ENCODE results near the gene SAT1.

SAT1 gene

DNA sequence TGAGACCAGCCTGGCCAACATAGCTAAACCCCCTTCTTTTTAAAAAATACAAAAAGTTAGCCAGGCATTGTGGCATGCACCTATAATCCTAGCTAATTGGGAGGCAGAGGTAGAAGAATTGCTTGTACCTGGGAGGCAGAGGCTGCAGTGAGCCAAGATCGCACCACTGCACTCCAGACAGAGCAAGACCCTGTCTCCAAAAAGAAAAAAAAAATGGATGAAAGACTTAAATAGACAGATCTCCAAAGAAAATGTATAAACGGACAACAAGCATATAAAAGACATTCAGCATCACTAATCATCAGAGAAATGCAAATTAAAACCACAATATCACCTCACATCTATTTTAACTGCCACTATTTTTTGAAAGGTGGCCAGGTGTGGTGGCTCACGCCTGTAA lies 6.6 kb upstream of the SAT1 start:
- Histone ChIP-seq H3K4me2 (ENCODE audit: low read length) (no peak overlapping the region), H3K79me2 (ENCODE audit: low read length) (no peaks in the 10 kb centered on the region), H3K27me3 (ENCODE audit: low read depth, low read length) (no peaks in the 10 kb centered on the region), H3K9me3 (ENCODE audit: insufficient read depth, low read length) (no peaks in the 10 kb centered on the region), H3K36me3 (replicated peaks; ENCODE audit: low read depth, low read length) (no peaks in the 10 kb centered on the region), H2AFZ (ENCODE audit: low read depth, low read length) (no peak overlapping the region), H4K20me1 (ENCODE audit: insufficient read depth, low read length) (no peaks in the 10 kb centered on the region), H3K4me3 (ENCODE audit: low read length) (no peak overlapping the region), H3K9ac (ENCODE audit: low read length) (no peak overlapping the region), H3K4me1 (ENCODE audit: low read length) (peaks cover 43% of the 10 kb centered on the region), H3K27ac (ENCODE audit: low read length) (no peak overlapping the region)
- TF ChIP-seq EZH2phosphoT487 (IDR thresholded peaks at IDR 0.05; ENCODE audit: low read depth): no peak
- TF ChIP-seq, protein P1, sequence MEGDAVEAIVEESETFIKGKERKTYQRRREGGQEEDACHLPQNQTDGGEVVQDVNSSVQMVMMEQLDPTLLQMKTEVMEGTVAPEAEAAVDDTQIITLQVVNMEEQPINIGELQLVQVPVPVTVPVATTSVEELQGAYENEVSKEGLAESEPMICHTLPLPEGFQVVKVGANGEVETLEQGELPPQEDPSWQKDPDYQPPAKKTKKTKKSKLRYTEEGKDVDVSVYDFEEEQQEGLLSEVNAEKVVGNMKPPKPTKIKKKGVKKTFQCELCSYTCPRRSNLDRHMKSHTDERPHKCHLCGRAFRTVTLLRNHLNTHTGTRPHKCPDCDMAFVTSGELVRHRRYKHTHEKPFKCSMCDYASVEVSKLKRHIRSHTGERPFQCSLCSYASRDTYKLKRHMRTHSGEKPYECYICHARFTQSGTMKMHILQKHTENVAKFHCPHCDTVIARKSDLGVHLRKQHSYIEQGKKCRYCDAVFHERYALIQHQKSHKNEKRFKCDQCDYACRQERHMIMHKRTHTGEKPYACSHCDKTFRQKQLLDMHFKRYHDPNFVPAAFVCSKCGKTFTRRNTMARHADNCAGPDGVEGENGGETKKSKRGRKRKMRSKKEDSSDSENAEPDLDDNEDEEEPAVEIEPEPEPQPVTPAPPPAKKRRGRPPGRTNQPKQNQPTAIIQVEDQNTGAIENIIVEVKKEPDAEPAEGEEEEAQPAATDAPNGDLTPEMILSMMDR (IDR thresholded peaks at IDR 0.05; ENCODE audit: low read depth, low read length): no peak

GRCh38 chrX:23779025-23779424 lies 3.9 kb upstream of the SAT1 start:
- H2AFZ ChIP-seq (ENCODE audit: low read depth, low read length): no peak overlapping the region
- H3K4me1 ChIP-seq (ENCODE audit: low read length): peaks cover 34% of the 10 kb centered on the region
- no peak overlapping the region for H3K4me2 ChIP-seq (ENCODE audit: low read length)
- H3K79me2 ChIP-seq (ENCODE audit: low read length): peaks cover 6% of the 10 kb centered on the region
- no peak overlapping the region for H3K27ac ChIP-seq (ENCODE audit: low read length)
- H3K9me3 ChIP-seq (ENCODE audit: insufficient read depth, low read length): no peaks in the 10 kb centered on the region
- H3K36me3 ChIP-seq (replicated peaks; ENCODE audit: low read depth, low read length): peaks cover 3% of the 10 kb centered on the region
- no peaks in the 10 kb centered on the region for H4K20me1 ChIP-seq (ENCODE audit: insufficient read depth, low read length)
- H3K4me3 ChIP-seq (ENCODE audit: low read length): no peak overlapping the region
- no peaks in the 10 kb centered on the region for H3K27me3 ChIP-seq (ENCODE audit: low read depth, low read length)
- H3K9ac ChIP-seq (ENCODE audit: low read length): no peak overlapping the region
- no peak for TF ChIP-seq EZH2phosphoT487 (IDR thresholded peaks at IDR 0.05; ENCODE audit: low read depth)
- TF ChIP-seq, protein P1 (IDR thresholded peaks at IDR 0.05; ENCODE audit: low read depth, low read length): no peak

- Histone ChIP-seq H3K27me3 (ENCODE audit: low read depth, low read length) (no peaks in the 10 kb centered on the region), H4K20me1 (ENCODE audit: insufficient read depth, low read length) (peaks cover 6% of the 10 kb centered on the region), H3K9ac (ENCODE audit: low read length) (peak overlapping the region; percentile 80), H3K27ac (ENCODE audit: low read length) (peak overlapping the region; percentile 100), H3K79me2 (ENCODE audit: low read length) (peaks cover 10% of the 10 kb centered on the region), H3K9me3 (ENCODE audit: insufficient read depth, low read length) (no peaks in the 10 kb centered on the region), H3K4me3 (ENCODE audit: low read length) (peak overlapping the region; percentile 85), H3K4me1 (ENCODE audit: low read length) (peaks cover 34% of the 10 kb centered on the region), H3K4me2 (ENCODE audit: low read length) (peak overlapping the region; percentile 91), H2AFZ (ENCODE audit: low read depth, low read length) (peak overlapping the region; percentile 85), H3K36me3 (replicated peaks; ENCODE audit: low read depth, low read length) (peaks cover 20% of the 10 kb centered on the region)
- TF ChIP-seq, protein P1 (IDR thresholded peaks at IDR 0.05; ENCODE audit: low read depth, low read length): no peak
- TF ChIP-seq EZH2phosphoT487 (IDR thresholded peaks at IDR 0.05; ENCODE audit: low read depth): no peak
Measured at GRCh38 chrX:23782455-23782854, 518 bp upstream of the SAT1 start.

DNA sequence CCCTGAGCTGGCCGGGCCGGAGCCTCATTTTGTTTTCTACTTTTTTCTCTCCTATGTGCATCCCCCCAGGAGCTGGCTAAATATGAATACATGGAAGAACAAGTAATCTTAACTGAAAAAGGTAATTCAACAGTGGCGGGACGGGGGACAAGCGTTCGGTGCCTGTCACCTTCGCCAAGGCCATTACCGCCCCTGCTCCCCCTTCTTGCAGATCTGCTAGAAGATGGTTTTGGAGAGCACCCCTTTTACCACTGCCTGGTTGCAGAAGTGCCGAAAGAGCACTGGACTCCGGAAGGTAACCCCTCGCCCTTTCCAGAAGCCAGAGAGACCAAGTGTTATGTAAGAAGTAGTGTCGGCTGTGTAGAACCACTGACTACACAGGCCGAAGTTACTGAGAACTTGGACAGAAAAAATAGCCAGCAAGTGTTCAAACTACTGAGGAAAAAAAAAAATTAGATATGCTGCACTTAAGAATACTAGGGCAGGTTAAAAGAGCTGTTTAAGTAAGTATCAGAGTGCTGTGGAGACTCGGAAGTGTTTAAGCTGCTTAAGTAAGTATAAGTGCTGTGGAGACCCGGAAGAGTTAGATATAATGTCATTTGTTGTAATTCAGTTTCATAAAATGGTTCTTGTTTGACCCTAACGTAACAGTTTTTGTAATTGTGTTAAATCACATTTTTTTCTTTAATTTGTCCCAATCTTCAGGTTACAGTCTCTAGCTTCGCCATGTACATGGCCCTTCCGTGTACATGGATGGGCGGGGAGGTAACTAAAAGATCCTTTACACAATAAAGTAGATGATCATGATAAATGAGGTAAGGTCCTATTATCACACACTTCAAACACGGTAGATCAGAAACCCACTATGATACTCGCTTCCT lies 856 bp downstream of the SAT1 start:
- peak overlapping the region; percentile 81 for H3K27ac ChIP-seq (ENCODE audit: low read length)
- H3K36me3 ChIP-seq (replicated peaks; ENCODE audit: low read depth, low read length): peaks cover 20% of the 10 kb centered on the region
- H2AFZ ChIP-seq (ENCODE audit: low read depth, low read length): no peak overlapping the region
- H3K4me2 ChIP-seq (ENCODE audit: low read length): peak overlapping the region; percentile 82
- H3K79me2 ChIP-seq (ENCODE audit: low read length): peaks cover 10% of the 10 kb centered on the region
- H4K20me1 ChIP-seq (ENCODE audit: insufficient read depth, low read length): peaks cover 6% of the 10 kb centered on the region
- H3K9me3 ChIP-seq (ENCODE audit: insufficient read depth, low read length): no peaks in the 10 kb centered on the region
- no peak for TF ChIP-seq EZH2phosphoT487 (IDR thresholded peaks at IDR 0.05; ENCODE audit: low read depth)
- TF ChIP-seq, protein P1 (IDR thresholded peaks at IDR 0.05; ENCODE audit: low read depth, low read length): no peak
- peak overlapping the region; percentile 94 for H3K4me3 ChIP-seq (ENCODE audit: low read length)
- peak overlapping the region; percentile 90 for H3K9ac ChIP-seq (ENCODE audit: low read length)
- no peaks in the 10 kb centered on the region for H3K27me3 ChIP-seq (ENCODE audit: low read depth, low read length)
- H3K4me1 ChIP-seq (ENCODE audit: low read length): peaks cover 34% of the 10 kb centered on the region

Measured in OCI-LY3 (cell line).